HAP-1 (cell line): ENCODE results near the gene HLCS.

ENCODE experiments used
- DNase-seq, 2 experiments: peaks; one replicate each; pipeline ENCODE4 v3.0.0-alpha.2; 2016 to 2020; ENCODE audit warnings: low spot score in 2 of 2
- H3K27me3 ChIP-seq: fragments of 250-450 bp; sonication (Bioruptor Pico); 2 replicates; pipeline ENCODE4 v1.5.1; 2020; ENCODE audit warnings: low read depth, mild to moderate bottlenecking, moderate library complexity
- H3K36me3 ChIP-seq: fragments of 250-450 bp; sonication (Bioruptor Pico); replicated peaks from 2 replicates; pipeline ENCODE4 v1.5.1; 2020; ENCODE audit warnings: mild to moderate bottlenecking
- H3K4me1 ChIP-seq: fragments of 250-450 bp; sonication (Bioruptor Pico); 2 replicates; pipeline ENCODE4 v1.5.1; 2020; ENCODE audit warnings: mild to moderate bottlenecking
- H3K4me3 ChIP-seq: fragments of 250-450 bp; sonication (Bioruptor Pico); 2 replicates; pipeline ENCODE4 v1.5.1; 2020; ENCODE audit warnings: mild to moderate bottlenecking, moderate library complexity
- H3K9me3 ChIP-seq: fragments of 250-450 bp; sonication (Bioruptor Pico); 2 replicates; pipeline ENCODE4 v1.5.1; 2020; ENCODE audit warnings: mild to moderate bottlenecking, moderate library complexity
- in situ Hi-C: fragments of 300-500 bp; cut with MboI; formaldehyde crosslinking; loops from 3 replicates; pipeline ENCODE4 v1.14.3; 2020; ENCODE audit warnings: low sequenced_read_pairs, inconsistent platforms, mixed read lengths

Gene HLCS

DNA sequence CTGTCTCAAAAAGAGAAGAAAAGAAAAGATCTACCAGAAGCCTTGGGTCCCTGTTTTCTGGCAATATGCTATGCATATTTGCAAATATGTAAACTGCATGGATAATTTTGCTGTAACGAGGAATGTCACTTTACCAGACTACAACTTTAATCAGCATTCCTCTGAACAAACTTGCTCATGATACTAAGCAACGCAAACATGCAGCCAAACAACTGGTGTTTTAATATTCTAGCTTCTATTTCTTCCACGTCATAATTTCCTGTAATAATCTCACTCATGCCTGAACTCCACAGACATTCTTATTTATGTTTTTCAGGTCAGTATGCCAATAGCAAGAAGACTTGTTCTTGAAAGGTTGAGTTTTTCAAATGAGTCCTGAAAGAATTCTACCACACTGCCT is 153.4 kb downstream of the HLCS start:
- Histone ChIP-seq H3K27me3 (no peaks in the 10 kb centered on the region; the same call in 1 of the 2 replicates), H3K36me3 (no peaks in the 10 kb centered on the region), H3K4me3 (no peak overlapping the region), H3K9me3 (no peaks in the 10 kb centered on the region), H3K4me1 (peaks cover 8% of the 10 kb centered on the region)
- in situ Hi-C loops = no loop called here
- DNase-seq = no peak

DNA sequence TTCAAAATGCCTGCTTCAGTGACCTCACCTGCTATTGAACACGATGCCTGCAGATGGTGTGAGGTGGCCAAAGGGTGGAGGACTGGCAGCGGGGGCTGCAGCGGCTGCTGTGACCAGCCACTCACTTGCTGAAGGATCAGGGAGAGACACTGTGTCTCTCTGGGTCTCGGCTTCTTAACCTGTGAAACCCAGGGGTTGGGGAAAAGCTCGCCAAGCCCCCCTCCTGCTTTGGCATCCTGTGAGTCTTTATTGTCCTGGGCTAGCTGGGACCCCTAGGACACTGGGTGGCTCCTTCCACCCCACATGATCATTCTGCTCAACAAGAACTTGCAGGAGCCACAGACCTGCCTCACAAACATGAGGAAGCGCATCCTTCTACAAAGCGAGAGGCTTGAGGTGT is 154.7 kb downstream of the HLCS start:
- Histone ChIP-seq H3K4me1 (no peaks in the 10 kb centered on the region), H3K9me3 (no peaks in the 10 kb centered on the region), H3K27me3 (no peaks in the 10 kb centered on the region; the same call in 1 of the 2 replicates), H3K36me3 (no peaks in the 10 kb centered on the region), H3K4me3 (no peak overlapping the region)
- DNase-seq = no peak
- in situ Hi-C loops = no loop called here

DNA sequence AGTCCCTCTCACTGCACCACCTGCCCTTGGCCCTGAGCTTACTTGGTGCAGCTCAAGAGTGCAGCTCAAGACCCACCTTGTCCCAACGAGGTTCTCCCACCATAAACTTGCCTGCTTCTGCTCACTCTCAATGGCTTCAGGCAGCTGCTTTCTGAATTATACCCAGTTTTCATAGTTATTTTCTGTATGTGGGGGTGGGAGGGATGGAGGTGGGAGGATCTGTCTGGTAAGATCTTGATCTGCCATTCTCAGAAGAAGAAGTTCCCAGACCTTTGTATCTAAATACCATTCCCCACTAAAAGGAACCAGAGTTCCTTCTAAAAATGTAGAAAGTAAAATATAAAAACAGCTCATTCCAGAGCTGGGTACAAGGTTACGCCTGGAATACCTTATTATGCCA is 156.0 kb downstream of the HLCS start:
- in situ Hi-C loops = no loop called here
- Histone ChIP-seq H3K27me3 (no peaks in the 10 kb centered on the region; the same call in 1 of the 2 replicates), H3K4me3 (no peak overlapping the region), H3K36me3 (no peaks in the 10 kb centered on the region), H3K4me1 (no peaks in the 10 kb centered on the region), H3K9me3 (no peaks in the 10 kb centered on the region)
- DNase-seq = no peak

DNA sequence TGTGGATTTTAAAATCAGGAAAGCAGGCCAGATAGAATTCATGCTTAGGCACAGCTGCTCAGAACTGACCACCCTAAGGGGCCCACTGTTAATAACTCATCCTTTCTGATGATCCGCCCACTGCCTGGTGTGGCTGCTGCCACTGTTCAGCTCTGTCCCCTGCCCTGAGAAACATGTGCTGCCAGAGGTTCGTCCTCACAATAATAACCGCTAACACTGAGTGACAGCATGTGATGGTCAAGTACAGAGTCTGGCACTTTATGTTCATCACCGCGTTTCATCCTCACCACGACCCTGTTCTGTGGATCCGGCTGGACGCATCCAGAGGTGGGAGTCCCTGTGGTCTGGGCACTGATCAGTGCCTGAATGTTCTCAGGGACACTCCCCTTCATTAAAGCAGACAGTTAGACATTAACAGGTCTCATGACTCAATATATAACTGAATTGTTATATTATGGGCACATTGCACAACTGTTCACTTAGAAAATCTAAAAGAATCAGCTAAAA is 159.0 kb downstream of the HLCS start:
- Histone ChIP-seq H3K36me3 (no peaks in the 10 kb centered on the region), H3K27me3 (no peaks in the 10 kb centered on the region; the same call in 1 of the 2 replicates), H3K4me1 (no peaks in the 10 kb centered on the region), H3K4me3 (no peak overlapping the region), H3K9me3 (no peaks in the 10 kb centered on the region)
- DNase-seq = no peak
- in situ Hi-C loops = no loop called here

DNA sequence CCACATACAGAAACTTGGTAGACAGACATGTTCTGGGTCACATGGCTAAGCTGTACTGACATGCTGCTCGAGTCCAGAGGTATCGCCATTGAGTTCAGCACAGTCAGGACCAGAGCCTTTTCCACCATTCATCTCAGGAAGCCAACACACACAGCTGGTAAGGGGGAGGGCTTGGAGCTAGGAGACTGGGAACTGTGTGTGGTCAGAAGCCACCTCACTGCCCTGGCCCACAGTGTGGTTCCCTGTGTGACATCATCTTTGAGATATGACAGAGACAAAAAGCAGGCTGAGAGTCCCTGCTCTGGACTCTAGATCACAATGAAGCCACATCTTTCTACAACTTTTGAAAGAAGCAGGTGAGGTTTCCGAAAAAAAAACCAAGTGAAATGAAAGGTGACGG is 160.4 kb downstream of the HLCS start:
- no peaks in the 10 kb centered on the region for H3K36me3 ChIP-seq
- no peaks in the 10 kb centered on the region for H3K4me1 ChIP-seq
- no peaks in the 10 kb centered on the region for H3K9me3 ChIP-seq
- no peak for DNase-seq
- no peaks in the 10 kb centered on the region; the same call in 1 of the 2 replicates for H3K27me3 ChIP-seq
- H3K4me3 ChIP-seq = no peak overlapping the region
- in situ Hi-C loops = no loop called here

DNA sequence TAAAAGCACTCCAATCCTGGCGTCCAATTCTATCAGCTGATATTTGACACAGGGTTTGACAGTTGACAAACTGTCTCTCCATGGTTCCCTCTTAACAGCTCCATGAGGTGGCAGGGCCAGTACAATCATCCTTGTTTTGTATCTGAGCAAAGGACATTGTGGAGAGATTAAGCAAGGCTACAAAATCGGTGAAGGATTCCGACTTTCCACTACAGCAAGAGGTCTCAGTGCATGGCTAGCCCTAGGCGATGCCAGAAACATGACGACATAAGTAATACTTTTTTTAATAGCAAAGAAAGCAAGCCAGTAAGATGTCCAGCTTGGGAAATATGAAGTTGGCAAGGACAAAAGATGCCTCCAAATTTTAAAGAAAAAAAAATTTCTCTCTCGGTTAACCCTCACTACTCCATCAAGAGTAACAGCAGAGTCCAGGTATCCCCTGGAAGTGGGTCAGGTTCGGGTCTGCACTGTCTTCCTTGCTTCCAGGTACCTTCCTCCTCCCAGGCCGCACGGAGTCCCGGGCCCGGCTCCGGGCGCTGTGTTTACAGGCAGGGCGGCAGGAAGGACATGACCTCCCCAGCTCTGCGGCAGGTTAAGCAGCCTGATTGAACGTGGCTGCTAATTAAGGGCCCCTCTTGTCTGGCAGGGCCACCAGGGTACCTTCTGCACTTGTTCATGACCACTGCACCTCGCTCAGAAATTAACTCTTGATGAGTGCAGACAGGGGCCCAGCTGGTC is 161.4 kb downstream of the HLCS start:
- H3K4me3 ChIP-seq = no peak overlapping the region
- in situ Hi-C loops = no loop called here
- H3K9me3 ChIP-seq = no peaks in the 10 kb centered on the region
- no peak for DNase-seq
- no peaks in the 10 kb centered on the region for H3K36me3 ChIP-seq
- H3K4me1 ChIP-seq = no peaks in the 10 kb centered on the region
- no peaks in the 10 kb centered on the region; the same call in 1 of the 2 replicates for H3K27me3 ChIP-seq

DNA sequence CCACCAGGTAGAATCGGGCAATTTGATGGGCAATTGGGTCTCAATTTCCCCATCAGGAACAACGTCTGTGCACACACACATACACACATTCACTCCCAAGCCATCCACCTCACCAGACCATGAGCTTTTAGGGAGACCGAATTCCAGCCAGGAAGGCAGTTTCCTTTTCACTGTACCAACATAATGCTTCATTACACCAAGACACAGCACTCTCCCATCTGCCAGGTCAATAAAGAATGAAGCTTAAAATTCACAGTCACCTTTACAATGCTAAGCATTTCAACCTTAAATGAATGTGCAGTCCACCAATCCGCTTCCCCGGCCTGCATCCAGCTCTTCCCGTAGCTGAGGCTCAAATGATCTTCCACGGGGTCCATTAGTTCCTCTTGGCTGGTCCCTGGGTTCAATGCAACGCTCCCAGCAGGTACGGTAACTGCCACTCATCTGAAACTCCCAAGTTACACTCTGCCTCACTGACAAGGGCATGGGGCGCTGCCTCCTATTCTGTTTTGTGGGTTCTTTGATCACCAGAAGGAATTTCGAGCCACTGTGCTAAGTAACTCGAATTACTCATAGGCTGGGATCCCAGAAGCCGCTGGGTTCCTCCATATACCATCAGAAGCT is 162.5 kb downstream of the HLCS start:
- Histone ChIP-seq H3K27me3 (no peaks in the 10 kb centered on the region), H3K4me3 (no peak overlapping the region), H3K4me1 (no peaks in the 10 kb centered on the region), H3K36me3 (no peaks in the 10 kb centered on the region), H3K9me3 (no peaks in the 10 kb centered on the region)
- no peak for DNase-seq
- in situ Hi-C loops = no loop called here

DNA sequence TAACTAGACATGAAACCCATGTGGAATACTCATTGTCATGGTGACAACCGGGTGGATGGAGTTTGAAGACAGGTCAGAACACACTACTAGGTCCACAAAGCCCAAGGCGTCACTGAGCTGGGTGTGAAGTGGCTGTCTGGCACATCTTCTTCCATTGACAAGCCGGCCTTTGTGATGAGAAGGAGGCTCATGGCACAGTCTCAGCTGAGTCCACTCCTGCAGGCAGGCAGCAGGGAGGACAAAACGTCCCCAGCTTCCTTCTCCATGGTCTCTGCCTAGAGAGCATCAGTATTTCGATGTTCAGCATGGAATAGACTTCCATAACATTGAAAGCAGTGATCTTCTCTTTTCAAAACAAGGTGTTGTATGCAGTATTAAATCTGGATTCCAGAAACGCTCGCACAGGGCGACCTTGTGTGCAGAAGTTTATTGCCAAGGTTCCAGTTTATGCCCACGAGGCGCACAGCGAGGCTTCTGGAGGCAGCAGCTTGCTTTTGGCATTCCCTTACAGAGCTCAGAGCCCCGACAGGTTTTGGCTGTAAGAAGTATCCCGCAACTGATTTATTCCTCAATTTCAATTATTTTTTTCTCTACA is 163.3 kb downstream of the HLCS start:
- no peak for DNase-seq
- no peaks in the 10 kb centered on the region for H3K27me3 ChIP-seq
- H3K36me3 ChIP-seq = no peaks in the 10 kb centered on the region
- H3K4me1 ChIP-seq = no peaks in the 10 kb centered on the region
- no peak overlapping the region for H3K4me3 ChIP-seq
- in situ Hi-C loops = no loop called here
- H3K9me3 ChIP-seq = peaks cover 3% of the 10 kb centered on the region; the same call in 1 of the 2 replicates

DNA sequence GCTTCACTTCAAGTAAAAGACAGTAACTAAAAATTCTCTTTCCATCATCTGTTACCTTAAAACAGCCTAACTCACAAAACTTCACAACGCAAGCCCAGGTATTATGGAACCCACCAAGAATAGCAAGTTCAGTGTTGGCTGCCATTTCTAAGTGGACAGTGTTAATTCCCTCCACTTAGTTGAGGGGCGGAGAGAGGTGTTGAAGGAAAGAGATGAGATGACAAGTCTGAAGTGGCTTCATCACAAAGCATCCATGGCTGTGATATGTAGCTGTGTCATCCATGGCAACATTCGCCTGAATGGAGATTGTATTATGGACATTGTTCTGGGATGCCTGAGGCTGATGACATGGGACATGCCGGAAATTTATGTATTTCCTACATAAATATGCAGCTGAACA is 165.7 kb downstream of the HLCS start:
- no peak for DNase-seq
- Histone ChIP-seq H3K9me3 (peaks cover 3% of the 10 kb centered on the region; the same call in 1 of the 2 replicates), H3K36me3 (no peaks in the 10 kb centered on the region), H3K27me3 (no peaks in the 10 kb centered on the region), H3K4me1 (no peaks in the 10 kb centered on the region), H3K4me3 (no peak overlapping the region)
- in situ Hi-C loops = no loop called here

DNA sequence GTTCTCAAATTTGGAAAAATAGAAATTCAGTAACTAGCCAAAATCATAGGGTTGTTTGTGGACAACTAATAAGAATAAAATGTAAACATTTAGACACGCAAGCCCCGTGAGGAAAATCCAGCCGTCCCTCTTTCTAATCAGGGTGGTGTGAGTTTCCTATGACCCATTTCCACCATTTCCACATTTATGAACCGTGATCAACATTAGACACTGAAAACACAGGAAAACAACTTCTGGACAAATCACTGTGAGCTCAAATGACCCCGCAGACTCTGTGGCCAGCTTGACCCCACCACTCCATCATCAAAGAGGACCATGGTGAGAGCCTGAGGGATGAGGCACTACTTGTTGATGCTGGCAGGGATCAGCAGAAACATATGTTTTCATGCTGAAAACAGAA is 166.6 kb downstream of the HLCS start:
- Histone ChIP-seq H3K9me3 (peaks cover 3% of the 10 kb centered on the region; the same call in 1 of the 2 replicates), H3K4me3 (no peak overlapping the region), H3K36me3 (no peaks in the 10 kb centered on the region), H3K4me1 (no peaks in the 10 kb centered on the region), H3K27me3 (no peaks in the 10 kb centered on the region)
- in situ Hi-C loops = no loop called here
- no peak for DNase-seq

DNA sequence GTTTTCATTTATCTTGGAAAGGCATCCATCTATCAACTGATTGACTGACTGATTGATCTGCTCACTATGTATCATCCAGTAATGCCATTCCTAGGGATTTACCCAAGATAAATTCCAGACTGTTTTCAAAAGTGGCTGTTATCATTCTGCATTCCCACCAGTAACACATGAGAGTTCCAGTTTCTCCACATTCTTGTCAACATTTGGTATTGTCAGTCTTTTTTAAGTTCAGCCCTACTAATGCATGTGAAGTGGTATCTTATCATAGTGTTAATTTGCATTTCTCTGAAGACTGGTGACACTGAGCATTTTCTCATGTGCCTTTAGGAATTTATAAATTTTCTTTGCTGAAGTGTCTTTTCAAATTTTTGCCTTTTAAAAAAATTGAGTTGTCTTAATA is 168.0 kb downstream of the HLCS start:
- H3K27me3 ChIP-seq = no peaks in the 10 kb centered on the region
- no peak for DNase-seq
- no peak overlapping the region for H3K4me3 ChIP-seq
- no peaks in the 10 kb centered on the region for H3K4me1 ChIP-seq
- H3K36me3 ChIP-seq = no peaks in the 10 kb centered on the region
- in situ Hi-C loops = no loop called here
- peaks cover 3% of the 10 kb centered on the region; the same call in 1 of the 2 replicates for H3K9me3 ChIP-seq

DNA sequence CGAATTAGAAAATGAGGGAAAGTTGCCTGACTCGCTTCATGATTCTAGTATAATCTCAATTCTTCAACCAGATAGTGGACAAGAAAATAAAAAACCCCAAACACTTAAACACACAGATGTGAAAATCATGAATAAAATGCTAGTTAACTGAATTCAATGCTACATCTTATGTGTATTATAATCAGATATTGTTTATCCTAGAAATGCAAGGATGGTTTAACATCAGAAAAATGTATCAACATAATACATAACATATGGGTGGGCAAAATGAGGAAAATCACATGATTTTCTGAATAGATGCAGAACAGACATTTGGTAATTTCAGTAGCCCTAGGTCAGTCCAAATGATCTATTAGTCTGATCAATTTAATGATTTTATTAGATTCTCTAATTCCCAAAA is 170.4 kb downstream of the HLCS start:
- in situ Hi-C loops = no loop called here
- H3K4me1 ChIP-seq = no peaks in the 10 kb centered on the region
- H3K9me3 ChIP-seq = peaks cover 3% of the 10 kb centered on the region; the same call in 1 of the 2 replicates
- DNase-seq = no peak
- H3K27me3 ChIP-seq = no peaks in the 10 kb centered on the region
- H3K36me3 ChIP-seq = no peaks in the 10 kb centered on the region
- H3K4me3 ChIP-seq = no peak overlapping the region

DNA sequence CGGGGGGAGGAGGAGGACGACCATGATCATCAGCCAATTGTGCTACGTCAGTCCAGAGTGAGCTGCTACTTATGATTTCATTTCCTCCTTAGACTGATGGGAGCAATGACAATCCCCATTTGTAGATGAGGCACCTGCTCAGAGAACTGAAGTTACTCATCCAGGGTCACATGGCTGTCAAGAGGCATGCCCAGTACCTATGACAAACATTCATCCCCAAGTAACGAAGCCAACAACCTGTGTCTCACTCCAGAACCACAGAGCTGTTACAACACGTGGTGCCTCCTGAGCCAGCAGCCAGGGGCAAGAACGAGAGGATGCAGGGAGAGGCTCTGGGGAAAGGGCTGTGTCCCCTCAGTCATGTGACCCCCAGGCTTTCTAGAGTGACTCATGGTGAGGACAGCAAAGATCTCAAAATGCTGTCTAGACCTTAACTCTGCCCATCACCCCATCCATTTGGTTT is 173.9 kb downstream of the HLCS start:
- peaks cover 6% of the 10 kb centered on the region for H3K4me1 ChIP-seq
- DNase-seq = no peak
- H3K4me3 ChIP-seq = no peak overlapping the region
- H3K9me3 ChIP-seq = no peaks in the 10 kb centered on the region
- H3K27me3 ChIP-seq = no peaks in the 10 kb centered on the region
- in situ Hi-C loops = no loop called here
- no peaks in the 10 kb centered on the region for H3K36me3 ChIP-seq
